Stimulated activated CD4-positive, alpha-beta T cell treated with anti-CD3 and anti-CD28 coated beads, Interleukin-15, amount 100 ng/mL, for 48 hours (primary cell): ENCODE data around the gene KMT2D.

Experiments
- DNase-seq, 2 donors: peaks; one replicate each; pipeline ENCODE4 v3.0.0-alpha.2; 2020; ENCODE audit warnings: low read depth in 2 of 2

The KMT2D gene

DNA sequence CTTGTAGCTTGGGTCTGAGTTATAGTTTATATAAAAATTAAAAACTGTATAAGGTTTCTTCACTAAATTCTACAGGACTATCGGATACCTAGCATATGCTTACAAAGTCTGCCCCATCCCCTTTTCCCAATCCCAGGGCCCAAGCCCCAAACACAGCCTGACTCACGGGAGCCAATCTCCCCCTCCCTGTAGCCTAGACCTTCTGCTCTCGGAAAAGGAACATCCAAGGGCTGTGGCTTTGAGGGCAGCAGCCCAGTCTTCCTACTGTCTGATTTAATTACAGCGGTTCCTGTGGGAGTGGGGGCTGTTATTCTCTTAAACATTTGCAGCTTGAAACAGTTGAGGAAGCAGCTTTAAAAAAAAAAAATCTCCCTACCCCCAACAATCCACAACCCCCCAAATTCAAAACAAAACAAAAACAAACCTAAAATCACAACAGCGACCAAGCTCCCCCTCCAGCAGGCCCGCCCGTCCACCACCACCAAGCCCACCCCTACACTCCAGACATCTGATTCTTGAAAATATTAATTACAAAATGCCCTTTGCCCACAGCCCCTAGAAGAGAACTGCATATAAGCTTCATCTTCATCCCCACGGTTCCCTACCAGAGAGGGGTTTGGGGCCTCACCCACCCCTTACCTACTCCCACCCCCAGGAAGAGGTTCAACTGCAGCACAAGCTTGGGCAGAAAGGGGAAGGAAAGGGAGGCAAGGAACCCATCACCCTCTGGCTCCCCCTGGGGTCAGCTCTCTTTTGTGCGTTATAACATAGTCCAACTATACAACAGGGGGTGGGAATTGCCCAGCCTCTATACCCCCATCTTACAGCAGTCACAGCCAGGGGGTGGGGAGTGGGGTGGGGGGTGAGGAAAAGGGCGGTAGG lies 40.9 kb downstream of the KMT2D start:
- peak in 1 of 2 donors; percentile 25 for DNase-seq

DNA sequence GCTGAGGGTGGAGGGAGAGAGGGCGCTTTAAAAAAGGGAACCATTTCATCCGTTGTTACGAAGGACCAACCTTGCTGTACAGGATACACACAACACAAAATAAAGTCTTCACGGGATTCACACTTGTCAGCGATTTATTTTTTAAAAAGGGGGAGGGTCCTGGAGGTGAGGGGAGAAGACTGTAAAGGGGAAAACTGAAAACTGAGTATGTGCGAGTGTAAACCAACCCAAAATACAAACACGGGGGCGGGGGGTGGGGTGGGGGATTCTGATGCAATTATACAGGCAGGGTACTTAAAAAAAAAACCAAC lies 41.5 kb downstream of the KMT2D start:
- no peak for DNase-seq

DNA sequence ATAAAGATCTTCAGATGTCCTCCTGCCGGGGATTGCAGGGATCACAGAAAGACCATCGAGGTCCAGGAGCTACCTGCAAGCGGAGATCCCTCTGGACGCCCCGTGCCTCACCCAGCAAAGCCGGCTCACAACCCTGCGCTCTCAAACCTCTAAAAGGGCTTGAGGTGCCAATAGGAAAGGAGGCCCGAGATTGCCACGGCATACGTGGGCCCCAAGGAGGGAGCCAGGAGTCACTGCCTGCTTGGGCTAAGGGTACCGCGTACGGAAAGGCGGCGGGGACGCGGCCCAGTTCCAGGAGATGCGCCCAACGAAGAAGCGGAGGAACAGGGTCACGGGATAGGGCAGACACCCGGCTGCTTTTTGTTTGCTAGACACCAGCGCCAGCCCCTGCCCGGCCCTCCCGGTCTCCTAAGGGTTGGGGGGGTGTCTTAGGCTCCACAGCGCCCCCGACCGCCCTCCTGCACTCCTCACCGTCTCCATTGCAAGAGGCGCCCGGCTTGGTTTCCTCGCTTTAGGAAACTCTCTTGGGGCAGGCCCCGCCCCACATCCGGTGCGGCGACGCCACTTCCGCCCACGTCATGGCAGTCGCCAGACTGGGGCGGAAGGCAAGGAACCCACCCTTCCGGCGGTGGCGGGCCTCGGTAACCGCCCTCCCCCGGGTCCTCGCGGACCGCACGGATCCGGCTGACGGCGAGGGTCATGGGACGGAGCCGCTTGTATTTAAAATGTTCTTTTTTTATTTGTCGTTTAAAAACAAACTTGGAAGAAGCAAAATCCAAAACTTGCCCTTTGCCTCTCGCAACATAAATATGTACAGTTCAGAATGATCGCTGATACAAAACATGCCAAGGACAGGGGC lies 42.1 kb downstream of the KMT2D start, which contains the start of gene PRKAG1:
PRKAG1 (minus strand) TSS at position 516 of the 859 bp plus-strand sequence; CDS start at position 480, 36 bp downstream.
- peak; percentile 91 to 92 for DNase-seq

DNA sequence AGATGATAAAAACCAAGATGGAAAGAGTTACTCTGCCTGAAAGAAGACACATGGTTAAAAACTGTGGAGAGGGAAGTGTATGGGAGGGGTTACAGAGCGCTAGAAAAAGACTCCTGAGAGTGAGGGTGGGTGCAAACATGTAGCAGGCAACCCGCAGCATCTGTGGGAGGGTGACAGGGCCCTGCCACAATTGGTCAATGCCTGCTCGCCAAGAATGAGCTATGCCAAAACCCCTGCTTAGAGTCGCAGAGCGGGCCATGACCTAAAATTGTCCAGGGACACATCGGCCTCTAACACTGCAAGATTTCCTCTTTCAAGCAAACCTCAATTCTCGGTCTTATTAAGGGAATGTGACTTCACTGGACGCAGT lies 42.7 kb downstream of the KMT2D start:
- peak in 1 of 2 donors; percentile 51 for DNase-seq

GRCh38 chr12:49015196-49015595 lies 45.4 kb downstream of the KMT2D start:
- no peak for DNase-seq

- no peak for DNase-seq
These were observed 46.0 kb downstream of the KMT2D start for GRCh38 chr12:49014547-49014946.

- DNase-seq = no peak
These were observed 47.2 kb downstream of the KMT2D start for GRCh38 chr12:49013428-49013827.

GRCh38 chr12:49012739-49013138 lies 47.9 kb downstream of the KMT2D start:
- no peak for DNase-seq
